HepG2 (cell line): ENCODE results near the gene GRIP2.

Experiments used
- ATF7 ChIP-seq, 2 experiments: fragments of 450-650 bp in 1 of 2; sonication (generic) in 1 of 2; formaldehyde crosslinking in 1 of 2; IDR thresholded peaks; 2 replicates each; pipeline versions ENCODE4 v1.4.0 to v1.6.1; 2016 to 2020; ENCODE audit warnings: antibody characterized with exemption in 1 of 2, mild to moderate bottlenecking in 1 of 2, missing genetic modification reagents in 1 of 2
- CBFB ChIP-seq: sonication (generic); formaldehyde crosslinking; IDR thresholded peaks from 2 replicates; pipeline ENCODE4 v1.4.0; 2020; ENCODE audit warnings: missing genetic modification reagents
- KLF12 ChIP-seq: sonication (generic); formaldehyde crosslinking; IDR thresholded peaks from 2 replicates; pipeline ENCODE4 v1.4.0; 2020; ENCODE audit warnings: missing genetic modification reagents, borderline replicate concordance
- NFE2L1 ChIP-seq: sonication (generic); formaldehyde crosslinking; IDR thresholded peaks from 2 replicates; pipeline ENCODE4 v1.4.0; 2020; ENCODE audit warnings: missing genetic modification reagents, mild to moderate bottlenecking, borderline replicate concordance
- POLR2A ChIP-seq, 2 experiments: IDR thresholded peaks; 2 replicates each; pipeline ENCODE4 v1.6.1; 2011; ENCODE audit warnings: low read depth in 2 of 2, low read length in 2 of 2, mild to moderate bottlenecking in 1 of 2, moderate library complexity in 1 of 2; ENCODE audit not compliant: insufficient read depth in 1 of 2
- POLR2AphosphoS2 ChIP-seq: IDR thresholded peaks from 2 replicates; pipeline ENCODE4 v1.6.1; 2011; ENCODE audit warnings: low read depth, low read length, improper control_type of control experiment
- POLR2G ChIP-seq: fragments of 200-400 bp; formaldehyde crosslinking; IDR thresholded peaks from 2 replicates; pipeline ENCODE4 v1.6.1; 2018; ENCODE audit warnings: mild to moderate bottlenecking, low read depth, low read length, moderate library complexity
- TAF1 ChIP-seq: sonication (generic); formaldehyde crosslinking; IDR thresholded peaks from 2 replicates; pipeline ENCODE4 v1.4.0; 2020; ENCODE audit warnings: missing genetic modification reagents
- TCF12 ChIP-seq, 2 experiments: fragments of 450-650 bp in 1 of 2; sonication (generic) in 1 of 2; formaldehyde crosslinking in 1 of 2; IDR thresholded peaks; 2 replicates each; pipeline versions ENCODE4 v1.6.1 to v1.8.0; 2017 to 2022; ENCODE audit warnings: antibody characterized with exemption in 1 of 2, mild to moderate bottlenecking in 1 of 2, missing genetic modification reagents in 1 of 2, moderate library complexity in 1 of 2
- ZNF24 ChIP-seq: fragments of 450-650 bp; IDR thresholded peaks from 2 replicates; pipeline ENCODE4 v1.6.1; 2017; ENCODE audit warnings: antibody characterized with exemption, mild to moderate bottlenecking
- ZNF781 ChIP-seq: sonication (generic); formaldehyde crosslinking; IDR thresholded peaks from 2 replicates; pipeline ENCODE4 v1.5.1; 2020; ENCODE audit warnings: borderline replicate concordance, mild to moderate bottlenecking, missing genetic modification reagents; ENCODE audit errors: not compliant biosample characterization
- TF ChIP-seq, protein P1 (sequence below): sonication (generic); formaldehyde crosslinking; IDR thresholded peaks from 2 replicates; pipeline ENCODE4 v1.5.0; 2020; ENCODE audit warnings: mild to moderate bottlenecking, missing genetic modification reagents, moderate library complexity

DNA sequence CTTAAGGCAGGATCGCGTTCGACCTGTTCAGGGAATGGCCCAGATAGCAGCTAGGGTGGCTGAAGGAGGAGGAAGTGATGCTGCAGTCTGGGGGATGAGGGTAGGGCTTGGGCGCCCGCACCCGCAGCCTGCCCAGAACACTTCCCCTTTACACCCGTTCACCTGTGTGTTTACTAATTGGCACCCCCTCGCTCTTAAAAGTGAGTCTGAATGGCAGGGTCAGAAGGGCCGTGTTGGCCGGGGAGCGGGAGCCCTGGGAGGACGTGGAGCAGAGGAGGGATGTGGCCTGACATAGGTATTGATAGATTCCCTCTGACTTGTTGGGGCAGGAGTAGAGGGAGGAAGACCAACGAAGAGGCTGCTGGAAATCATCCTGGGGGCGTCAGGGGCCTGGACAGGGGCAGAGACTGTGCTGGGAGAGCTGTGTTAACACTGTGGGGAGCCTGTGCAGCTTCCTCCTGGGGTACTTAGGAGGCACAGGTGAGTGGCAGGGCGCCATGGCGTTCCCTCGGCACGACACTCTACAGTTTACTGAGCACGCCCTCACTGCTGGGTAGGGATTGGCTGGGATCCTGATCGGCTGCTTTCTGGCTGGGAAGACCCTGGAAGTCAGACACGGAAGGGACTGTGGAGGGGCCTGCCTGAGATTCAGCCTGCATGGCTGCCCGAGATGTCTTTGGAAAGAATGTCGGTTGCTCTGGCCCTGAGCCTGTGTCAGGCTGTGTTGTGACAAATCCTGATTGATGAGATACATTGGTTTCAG lies 86.1 kb downstream of the GRIP2 start:
- TF ChIP-seq POLR2AphosphoS2 (no peak), ATF7 (IDR thresholded peaks at IDR 0.05) (no peak), ATF7 (CRISPR knock-in tag; IDR thresholded peaks at IDR 0.05) (no peak), POLR2A (IDR thresholded peaks at IDR 0.05; ENCODE audit: insufficient read depth in 1 of 2, low read depth in 2 of 2, low read length in 2 of 2) (no peak), POLR2G (no peak), TAF1 (CRISPR knock-in tag) (no peak), CBFB (no peak), KLF12 (CRISPR knock-in tag) (no peak), ZNF781 (CRISPR knock-in tag) (no peak), ZNF24 (no peak), NFE2L1 (no peak), TCF12 (IDR thresholded peaks at IDR 0.05) (no peak), TCF12 (CRISPR knock-in tag; IDR thresholded peaks at IDR 0.05) (no peak)
- TF ChIP-seq, protein P1, sequence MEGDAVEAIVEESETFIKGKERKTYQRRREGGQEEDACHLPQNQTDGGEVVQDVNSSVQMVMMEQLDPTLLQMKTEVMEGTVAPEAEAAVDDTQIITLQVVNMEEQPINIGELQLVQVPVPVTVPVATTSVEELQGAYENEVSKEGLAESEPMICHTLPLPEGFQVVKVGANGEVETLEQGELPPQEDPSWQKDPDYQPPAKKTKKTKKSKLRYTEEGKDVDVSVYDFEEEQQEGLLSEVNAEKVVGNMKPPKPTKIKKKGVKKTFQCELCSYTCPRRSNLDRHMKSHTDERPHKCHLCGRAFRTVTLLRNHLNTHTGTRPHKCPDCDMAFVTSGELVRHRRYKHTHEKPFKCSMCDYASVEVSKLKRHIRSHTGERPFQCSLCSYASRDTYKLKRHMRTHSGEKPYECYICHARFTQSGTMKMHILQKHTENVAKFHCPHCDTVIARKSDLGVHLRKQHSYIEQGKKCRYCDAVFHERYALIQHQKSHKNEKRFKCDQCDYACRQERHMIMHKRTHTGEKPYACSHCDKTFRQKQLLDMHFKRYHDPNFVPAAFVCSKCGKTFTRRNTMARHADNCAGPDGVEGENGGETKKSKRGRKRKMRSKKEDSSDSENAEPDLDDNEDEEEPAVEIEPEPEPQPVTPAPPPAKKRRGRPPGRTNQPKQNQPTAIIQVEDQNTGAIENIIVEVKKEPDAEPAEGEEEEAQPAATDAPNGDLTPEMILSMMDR (CRISPR knock-in tag) = no peak
